Measurements from ENCODE around the gene FAM20A. TPM values are rescaled to one million over a fixed set of nuclear protein-coding genes. Genes with fewer than 3 reads are reported as not detected.
"Not testable (repeated sequence)": the region's sequence is repeated elsewhere in the genome, so short reads cannot be mapped to it uniquely, and the experiment has no call there.

FAM20A gene
- total RNA-seq, 1 donor from 2014 or later = 2.4 TPM

- DNase-seq (ENCODE audit: low spot score in 2 of 2) = no peak
- FAIRE-seq = no peak
Measured at GRCh38 chr17:68533887-68534694, 67.1 kb downstream of the FAM20A start.

- DNase-seq (ENCODE audit: low spot score in 2 of 2) (no peak), FAIRE-seq (no peak)
Measured at GRCh38 chr17:68532826-68533225, 68.3 kb downstream of the FAM20A start.

GRCh38 chr17:68531252-68531651, 69.9 kb downstream of the FAM20A start:
- FAIRE-seq = no peak
- no peak for DNase-seq (ENCODE audit: low spot score in 2 of 2)

GRCh38 chr17:68527314-68527713, 73.9 kb downstream of the FAM20A start:
- no peak for DNase-seq (ENCODE audit: low spot score in 2 of 2)

GRCh38 chr17:68526548-68526947, 74.6 kb downstream of the FAM20A start:
- FAIRE-seq (no peak), DNase-seq (ENCODE audit: low spot score in 2 of 2) (no peak)

More at GRCh38 chr17:68527314-68527713, 73.9 kb downstream of the FAM20A start:
- FAIRE-seq = no peak

- no peak for FAIRE-seq
- DNase-seq (ENCODE audit: low spot score in 2 of 2) = no peak
Measured at GRCh38 chr17:68522266-68522665, 78.9 kb downstream of the FAM20A start.

GRCh38 chr17:68519911-68520310, 81.3 kb downstream of the FAM20A start:
- FAIRE-seq (no peak), DNase-seq (ENCODE audit: low spot score in 2 of 2) (no peak)

- FAIRE-seq; DNase-seq (ENCODE audit: low spot score in 2 of 2): not testable (repeated sequence)
Measured at GRCh38 chr17:68519051-68519450, 82.1 kb downstream of the FAM20A start.

- FAIRE-seq (no peak), DNase-seq (ENCODE audit: low spot score in 2 of 2) (no peak)
Measured at GRCh38 chr17:68518063-68518815, 82.9 kb downstream of the FAM20A start.

- not testable (repeated sequence) for FAIRE-seq; DNase-seq (ENCODE audit: low spot score in 2 of 2)
Measured at GRCh38 chr17:68517605-68518004, 83.6 kb downstream of the FAM20A start.

- DNase-seq (ENCODE audit: low spot score in 2 of 2) (no peak), FAIRE-seq (no peak)
Measured at GRCh38 chr17:68516732-68517131, 84.4 kb downstream of the FAM20A start.

GRCh38 chr17:68514831-68515635, 86.1 kb downstream of the FAM20A start:
- FAIRE-seq = no peak
- peak in 1 of 2 donors; percentile 34 for DNase-seq (ENCODE audit: low spot score in 2 of 2)

GRCh38 chr17:68513932-68514331, 87.2 kb downstream of the FAM20A start:
- DNase-seq (ENCODE audit: low spot score in 2 of 2) (no peak), FAIRE-seq (no peak)

GRCh38 chr17:68512960-68513474, 88.2 kb downstream of the FAM20A start:
- FAIRE-seq (no peak), DNase-seq (ENCODE audit: low spot score in 2 of 2) (no peak)

GRCh38 chr17:68512247-68512959, 88.8 kb downstream of the FAM20A start, which contains the start of gene PRKAR1A:
PRKAR1A (plus strand) TSS chr17:68512430; CDS start chr17:68515400, 2,970 bp downstream.
- no peak for FAIRE-seq
- peak; percentile 90 to 98 for DNase-seq (ENCODE audit: low spot score in 2 of 2)

GRCh38 chr17:68511671-68512246, 89.4 kb downstream of the FAM20A start:
- peak; percentile 79 to 80 for DNase-seq (ENCODE audit: low spot score in 2 of 2)
- FAIRE-seq = no peak

GRCh38 chr17:68511254-68511670, 89.9 kb downstream of the FAM20A start:
- FAIRE-seq (no peak), DNase-seq (ENCODE audit: low spot score in 2 of 2) (no peak)

GRCh38 chr17:68509141-68510057, 91.8 kb downstream of the FAM20A start:
- no peak for DNase-seq (ENCODE audit: low spot score in 2 of 2)
- FAIRE-seq = no peak
